ENCODE measurements around the gene AKR1E2. TPM values are rescaled to one million over a fixed set of nuclear protein-coding genes. Genes with fewer than 3 reads are reported as not detected.
"Not testable (repeated sequence)": the region's sequence is repeated elsewhere in the genome, so short reads cannot be mapped to it uniquely, and the experiment has no call there.

The AKR1E2 gene
- total and polyA plus RNA-seq, 3 donors from 2014 or later = 37.0 to 79.6 (median 53.0) TPM

- Histone ChIP-seq H3K9me3 (no peaks in the 10 kb centered on the region), H3K4me1 (peaks cover 3% of the 10 kb centered on the region), H3K27me3 (no peaks in the 10 kb centered on the region), H3K4me3 (no peak overlapping the region), H3K36me3 (ENCODE audit: low read depth, missing control alignments) (no peaks in the 10 kb centered on the region), H3K27ac (no peak overlapping the region)
- no peak for TF ChIP-seq CTCF (IDR thresholded peaks at IDR 0.05)
- TF ChIP-seq POLR2A (IDR thresholded peaks at IDR 0.05) = no peak
- DNase-seq = no peak
- intact Hi-C loops (cut with DNase I; ENCODE audit: low total_unique reads) = no loop called here
- 70 to 72% methylated on average over 9 of the region's 9 CpGs for WGBS, 2 donors
These were observed 15.9 kb upstream of the AKR1E2 start for GRCh38 chr10:4810092-4810491.

GRCh38 chr10:4812046-4812445 lies 14.0 kb upstream of the AKR1E2 start:
- no peaks in the 10 kb centered on the region for H3K36me3 ChIP-seq (ENCODE audit: low read depth, missing control alignments)
- 59 to 63% methylated on average over 2 of the region's 2 CpGs for WGBS, 2 donors
- no peaks in the 10 kb centered on the region for H3K27me3 ChIP-seq
- peaks cover 4% of the 10 kb centered on the region for H3K4me1 ChIP-seq
- intact Hi-C loops (cut with DNase I; ENCODE audit: low total_unique reads) = no loop called here
- DNase-seq = no peak
- no peak overlapping the region for H3K4me3 ChIP-seq
- TF ChIP-seq CTCF (IDR thresholded peaks at IDR 0.05) = no peak
- no peak for TF ChIP-seq POLR2A (IDR thresholded peaks at IDR 0.05)
- H3K9me3 ChIP-seq = no peaks in the 10 kb centered on the region
- H3K27ac ChIP-seq = no peak overlapping the region

- no peaks in the 10 kb centered on the region for H3K27me3 ChIP-seq
- no peak overlapping the region for H3K27ac ChIP-seq
- WGBS, 2 donors = 71 to 80% methylated on average over 6 of the region's 6 CpGs
- H3K4me1 ChIP-seq = peaks cover 4% of the 10 kb centered on the region
- H3K36me3 ChIP-seq (ENCODE audit: low read depth, missing control alignments) = no peaks in the 10 kb centered on the region
- H3K9me3 ChIP-seq = no peaks in the 10 kb centered on the region
- no peak for DNase-seq
- TF ChIP-seq POLR2A (IDR thresholded peaks at IDR 0.05) (no peak), CTCF (IDR thresholded peaks at IDR 0.05) (no peak)
- intact Hi-C loops (cut with DNase I; ENCODE audit: low total_unique reads) = no loop called here
- H3K4me3 ChIP-seq = no peak overlapping the region
These were observed 13.0 kb upstream of the AKR1E2 start for GRCh38 chr10:4813023-4813422.

- no peak overlapping the region for H3K27ac ChIP-seq
- WGBS, 2 donors = 71 to 72% methylated on average over 5 of the region's 5 CpGs
- H3K36me3 ChIP-seq (ENCODE audit: low read depth, missing control alignments) = no peaks in the 10 kb centered on the region
- intact Hi-C loops (cut with DNase I; ENCODE audit: low total_unique reads) = no loop called here
- no peaks in the 10 kb centered on the region for H3K9me3 ChIP-seq
- TF ChIP-seq CTCF (IDR thresholded peaks at IDR 0.05) (no peak), POLR2A (IDR thresholded peaks at IDR 0.05) (no peak)
- peaks cover 4% of the 10 kb centered on the region for H3K4me1 ChIP-seq
- DNase-seq = no peak
- no peaks in the 10 kb centered on the region for H3K27me3 ChIP-seq
- H3K4me3 ChIP-seq = no peak overlapping the region
These were observed 12.5 kb upstream of the AKR1E2 start for GRCh38 chr10:4813496-4813895.

GRCh38 chr10:4815646-4816180 lies 10.3 kb upstream of the AKR1E2 start:
- peak; percentile 14 to 86 (median 18) for TF ChIP-seq CTCF (IDR thresholded peaks at IDR 0.05)
- H3K9me3 ChIP-seq; H3K4me1 ChIP-seq; H3K27ac ChIP-seq; H3K36me3 ChIP-seq (ENCODE audit: low read depth, missing control alignments); intact Hi-C loops (cut with DNase I; ENCODE audit: low total_unique reads); DNase-seq; H3K4me3 ChIP-seq; H3K27me3 ChIP-seq: not testable (repeated sequence)
- 4 to 8% methylated on average over 2 to 3 of the region's 11 CpGs for WGBS, 2 donors

Data from testis (tissue), 3 donors.